ENCODE data around the gene CNOT4.

GRCh38 chr7:135355377-135356048, 154.4 kb downstream of the CNOT4 start:
- TF ChIP-seq THRA (CRISPR knock-in tag; IDR thresholded peaks at IDR 0.05; ENCODE audit: borderline replicate concordance) (no peak), ARID3A (IDR thresholded peaks at IDR 0.05; ENCODE audit: low read depth, low read length) (no peak), PLRG1 (conservative IDR thresholded peaks at IDR 0.05) (no peak), AFF4 (CRISPR knock-in tag; IDR thresholded peaks at IDR 0.05) (no peak), NR2F2 (IDR thresholded peaks at IDR 0.05; ENCODE audit: borderline replicate concordance, low read depth) (no peak), SKI (IDR thresholded peaks at IDR 0.05; ENCODE audit: partially characterized antibody) (no peak), HDAC2 (CRISPR knock-in tag; IDR thresholded peaks at IDR 0.05) (no peak), TBL1XR1 (IDR thresholded peaks at IDR 0.05; ENCODE audit: borderline replicate concordance, low read length, partially characterized antibody) (no peak), HMGXB3 (CRISPR knock-in tag; IDR thresholded peaks at IDR 0.05; ENCODE audit: borderline replicate concordance) (no peak), IRF9 (CRISPR knock-in tag; IDR thresholded peaks at IDR 0.05; ENCODE audit: borderline replicate concordance) (no peak), NR2C2 (CRISPR knock-in tag; IDR thresholded peaks at IDR 0.05; ENCODE audit: borderline replicate concordance) (no peak), ZNF10 (CRISPR knock-in tag; IDR thresholded peaks at IDR 0.05; ENCODE audit: borderline replicate concordance, low read depth) (no peak), TCF7L2 (IDR thresholded peaks at IDR 0.05; ENCODE audit: low read depth, low read length) (no peak)

Data from HepG2 (cell line).